Measurements from ENCODE around the gene ETV1.
"Not testable (repeated sequence)": the region's sequence is repeated elsewhere in the genome, so short reads cannot be mapped to it uniquely, and the experiment has no call there.

Gene ETV1

GRCh38 chr7:13932131-13932530, 57.3 kb downstream of the ETV1 start:
- DNase-seq (ENCODE audit: low read depth in 2 of 2): no peak

GRCh38 chr7:13921062-13921461, 68.4 kb downstream of the ETV1 start:
- no peak for DNase-seq (ENCODE audit: low read depth in 2 of 2)

GRCh38 chr7:13920053-13920697, 69.3 kb downstream of the ETV1 start:
- no peak for DNase-seq (ENCODE audit: low read depth in 2 of 2)

- DNase-seq (ENCODE audit: low read depth in 2 of 2): not testable (repeated sequence)
Measured at GRCh38 chr7:13918333-13918732, 71.1 kb downstream of the ETV1 start.

- DNase-seq (ENCODE audit: low read depth in 2 of 2): not testable (repeated sequence)
Measured at GRCh38 chr7:13917103-13917502, 72.4 kb downstream of the ETV1 start.

GRCh38 chr7:13915891-13916290, 73.6 kb downstream of the ETV1 start:
- no peak for DNase-seq (ENCODE audit: low read depth in 2 of 2)

- DNase-seq (ENCODE audit: low read depth in 2 of 2): no peak
Measured at GRCh38 chr7:13912715-13913278, 76.7 kb downstream of the ETV1 start.

GRCh38 chr7:13911909-13912308, 77.6 kb downstream of the ETV1 start:
- DNase-seq (ENCODE audit: low read depth in 2 of 2): no peak

- no peak for DNase-seq (ENCODE audit: low read depth in 2 of 2)
Measured at GRCh38 chr7:13910805-13911551, 78.5 kb downstream of the ETV1 start.

GRCh38 chr7:13908667-13909397, 80.6 kb downstream of the ETV1 start:
- DNase-seq (ENCODE audit: low read depth in 2 of 2): no peak

- DNase-seq (ENCODE audit: low read depth in 2 of 2): no peak
Measured at GRCh38 chr7:13907831-13908230, 81.6 kb downstream of the ETV1 start.

- DNase-seq (ENCODE audit: low read depth in 2 of 2): no peak
Measured at GRCh38 chr7:13904689-13905088, 84.8 kb downstream of the ETV1 start.

GRCh38 chr7:13904007-13904406, 85.5 kb downstream of the ETV1 start:
- DNase-seq (ENCODE audit: low read depth in 2 of 2): no peak

- no peak for DNase-seq (ENCODE audit: low read depth in 2 of 2)
Measured at GRCh38 chr7:13901577-13901976, 87.9 kb downstream of the ETV1 start.

GRCh38 chr7:13898957-13899670, 90.4 kb downstream of the ETV1 start:
- no peak for DNase-seq (ENCODE audit: low read depth in 2 of 2)

GRCh38 chr7:13897819-13898218, 91.6 kb downstream of the ETV1 start:
- DNase-seq (ENCODE audit: low read depth in 2 of 2): no peak

- DNase-seq (ENCODE audit: low read depth in 2 of 2): no peak
Measured at GRCh38 chr7:13894954-13895353, 94.5 kb downstream of the ETV1 start.

- DNase-seq (ENCODE audit: low read depth in 2 of 2): no peak
Measured at GRCh38 chr7:13894377-13894776, 95.1 kb downstream of the ETV1 start.

- no peak for DNase-seq (ENCODE audit: low read depth in 2 of 2)
Measured at GRCh38 chr7:13890793-13891192, 98.7 kb downstream of the ETV1 start.

GRCh38 chr7:13886356-13886755, 103.1 kb downstream of the ETV1 start:
- DNase-seq (ENCODE audit: low read depth in 2 of 2): no peak

GRCh38 chr7:13882051-13882450, 107.4 kb downstream of the ETV1 start:
- no peak for DNase-seq (ENCODE audit: low read depth in 2 of 2)

- no peak for DNase-seq (ENCODE audit: low read depth in 2 of 2)
Measured at GRCh38 chr7:13880789-13881188, 108.7 kb downstream of the ETV1 start.

Measured in stimulated activated CD8-positive, alpha-beta memory T cell treated with anti-CD3 and anti-CD28 coated beads, Interleukin-2, amount 100 ng/mL, for 1 hour (primary cell).